Smooth muscle cell of bladder (primary cell): Measurements from ENCODE around the gene APLN. TPM values are rescaled to one million over a fixed set of nuclear protein-coding genes. Genes with fewer than 3 reads are reported as not detected.

Experiments
- total RNA-seq: library from RNA; depleted of rRNA; stranded (reverse); fragments of >200 nt; gene quantifications from 2 replicates; pipeline ENCODE4 v1.2.3, GENCODE V29; 2014

APLN gene
- 0.43 and 4.3 TPM in 2 replicates for total RNA-seq

GRCh38 chrX:129654652-129655546 lies at the start of gene APLN:
Gene APLN, minus strand, starts transcription at chrX:129654956. Its CDS starts 326 bp downstream, at chrX:129654630.

Other genes with a start within 250 kb of the APLN start
- gene SMARCA1, start 131.5 kb downstream of the APLN start, total RNA-seq = 43.1 and 58.9 TPM in 2 replicates
- 16.1 and 19.0 TPM in 2 replicates for gene OCRL, start 114.7 kb downstream of the APLN start, total RNA-seq
- gene XPNPEP2, start 84.0 kb upstream of the APLN start, total RNA-seq = 0.85 and 1.9 TPM in 2 replicates
- gene SASH3, start 125.0 kb upstream of the APLN start, total RNA-seq = not detected in 2 replicates
- gene ZDHHC9, start 188.9 kb upstream of the APLN start, total RNA-seq = 16.6 and 24.9 TPM in 2 replicates